ENCODE measurements around the gene DDAH2.

DDAH2 gene

GRCh38 chr6:31689249-31690110 lies 39.6 kb downstream of the DDAH2 start:
- DNase-seq (ENCODE audit: low spot score in 2 of 2): no peak
- H3K36me3 Mint-ChIP-seq: peaks cover 22% of the 10 kb centered on the region
- peak overlapping the region; percentile 56 for H3K27ac Mint-ChIP-seq
- peaks cover 23% of the 10 kb centered on the region for H3K4me1 Mint-ChIP-seq
- peak overlapping the region; percentile 25 for H3K4me3 Mint-ChIP-seq
- ATAC-seq (ENCODE audit: low read depth): no peak
- H3K9me3 Mint-ChIP-seq: no peaks in the 10 kb centered on the region
- H3K27me3 Mint-ChIP-seq: no peaks in the 10 kb centered on the region

GRCh38 chr6:31687860-31688693 lies 41.0 kb downstream of the DDAH2 start:
- Mint-ChIP-seq H3K4me1 (peaks cover 23% of the 10 kb centered on the region), H3K36me3 (peaks cover 21% of the 10 kb centered on the region), H3K9me3 (no peaks in the 10 kb centered on the region), H3K27ac (no peak overlapping the region), H3K4me3 (no peak overlapping the region), H3K27me3 (no peaks in the 10 kb centered on the region)
- DNase-seq (ENCODE audit: low spot score in 2 of 2): no peak
- ATAC-seq (ENCODE audit: low read depth): no peak

DNA sequence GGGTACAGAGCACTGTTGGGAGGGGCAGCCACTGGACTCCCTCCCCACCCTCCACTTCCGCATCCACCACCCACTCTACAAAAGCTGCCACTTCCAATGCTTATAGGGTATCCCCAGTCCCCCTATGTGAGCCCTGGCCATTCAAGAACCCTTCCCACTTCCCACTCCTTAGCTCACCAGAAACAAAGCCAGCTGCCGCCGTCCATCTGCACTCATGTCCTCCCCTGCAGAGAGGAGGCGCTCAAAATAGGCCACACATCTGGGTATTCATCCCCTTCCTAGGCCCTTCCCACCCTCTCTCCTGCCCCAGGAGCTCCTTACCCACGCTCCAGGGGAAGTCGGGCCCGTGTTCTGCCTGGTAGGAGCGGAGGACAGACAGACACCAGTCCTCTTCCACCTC lies 41.8 kb downstream of the DDAH2 start:
- ATAC-seq (ENCODE audit: low read depth) (no peak), DNase-seq (ENCODE audit: low spot score in 2 of 2) (no peak)
- Mint-ChIP-seq H3K27ac (no peak overlapping the region), H3K27me3 (no peaks in the 10 kb centered on the region), H3K36me3 (peaks cover 17% of the 10 kb centered on the region), H3K4me3 (no peak overlapping the region), H3K9me3 (no peaks in the 10 kb centered on the region), H3K4me1 (peaks cover 23% of the 10 kb centered on the region)

- DNase-seq (ENCODE audit: low spot score in 2 of 2) (no peak), ATAC-seq (ENCODE audit: low read depth) (no peak)
- Mint-ChIP-seq H3K4me1 (peaks cover 25% of the 10 kb centered on the region), H3K27me3 (no peaks in the 10 kb centered on the region), H3K36me3 (peaks cover 16% of the 10 kb centered on the region), H3K9me3 (no peaks in the 10 kb centered on the region), H3K4me3 (no peak overlapping the region), H3K27ac (no peak overlapping the region)
Observed at GRCh38 chr6:31686483-31686882, 42.6 kb downstream of the DDAH2 start.

- no peak for DNase-seq (ENCODE audit: low spot score in 2 of 2)
Observed at GRCh38 chr6:31683591-31683990, 45.5 kb downstream of the DDAH2 start.

GRCh38 chr6:31681135-31681671 lies 47.9 kb downstream of the DDAH2 start:
- H3K27ac Mint-ChIP-seq: peak overlapping the region; percentile 73
- H3K36me3 Mint-ChIP-seq: peaks cover 2% of the 10 kb centered on the region
- H3K4me1 Mint-ChIP-seq: peaks cover 33% of the 10 kb centered on the region
- DNase-seq (ENCODE audit: low spot score in 2 of 2) (peak in 1 of 2 donors; percentile 32), ATAC-seq (ENCODE audit: low read depth) (peak; percentile 62)
- H3K4me3 Mint-ChIP-seq: peak overlapping the region; percentile 85
- no peaks in the 10 kb centered on the region for H3K27me3 Mint-ChIP-seq
- H3K9me3 Mint-ChIP-seq: no peaks in the 10 kb centered on the region

More at GRCh38 chr6:31683591-31683990, 45.5 kb downstream of the DDAH2 start:
- H3K36me3 Mint-ChIP-seq: peaks cover 13% of the 10 kb centered on the region
- H3K27ac Mint-ChIP-seq: no peak overlapping the region
- H3K9me3 Mint-ChIP-seq: no peaks in the 10 kb centered on the region
- no peak for ATAC-seq (ENCODE audit: low read depth)
- H3K27me3 Mint-ChIP-seq: no peaks in the 10 kb centered on the region
- no peak overlapping the region for H3K4me3 Mint-ChIP-seq
- H3K4me1 Mint-ChIP-seq: peaks cover 15% of the 10 kb centered on the region

DNA sequence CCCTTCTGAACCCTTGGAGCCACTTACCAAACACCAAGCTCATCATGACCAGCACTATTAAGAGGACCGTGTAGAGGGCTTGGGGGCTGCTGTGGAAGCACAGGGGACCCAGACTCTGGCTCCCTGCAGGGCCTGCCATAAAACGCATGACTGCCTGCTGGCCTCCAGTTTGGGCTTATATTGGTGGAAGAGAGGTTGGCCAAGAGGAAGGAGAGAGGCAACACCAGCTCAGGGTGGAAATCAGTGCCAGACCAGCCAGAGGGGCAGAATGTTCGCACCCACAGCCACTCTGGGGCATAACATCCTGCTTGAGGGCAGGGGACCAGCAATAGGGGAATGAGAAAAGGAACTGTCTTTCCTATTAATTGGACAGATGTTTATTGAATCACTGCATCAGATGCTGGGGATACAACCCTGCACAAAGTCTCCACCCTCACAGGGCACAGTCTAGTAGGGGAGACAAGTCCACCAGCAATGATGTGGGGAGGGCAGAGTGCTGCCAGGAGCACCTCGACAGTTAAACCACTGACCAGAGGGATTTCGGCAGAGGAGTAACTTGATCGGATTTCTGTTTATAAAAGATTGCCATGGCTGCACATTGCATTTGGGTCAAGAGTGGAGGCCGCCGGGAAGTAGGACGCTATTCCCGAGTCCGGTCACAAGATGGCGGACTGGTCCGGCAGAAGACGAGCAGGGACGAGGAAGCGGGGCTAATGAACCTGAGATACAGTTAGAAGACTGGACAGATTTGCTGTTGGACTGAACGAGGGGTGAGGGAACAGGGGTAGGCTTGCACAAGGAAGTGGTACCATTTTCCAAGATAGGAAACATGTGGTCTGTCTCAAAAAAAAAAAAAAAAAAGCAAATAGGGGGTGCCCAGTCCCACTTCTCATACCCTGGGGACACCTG lies 48.6 kb downstream of the DDAH2 start, which contains the start of gene LY6G5C:
Gene LY6G5C (minus strand): TSS at position 842 of the 909 bp plus-strand sequence. CDS start 694 bp downstream, at position 148.
- H3K9me3 Mint-ChIP-seq: no peaks in the 10 kb centered on the region
- peak; percentile 71 for ATAC-seq (ENCODE audit: low read depth)
- DNase-seq (ENCODE audit: low spot score in 2 of 2): peak; percentile 51 to 58
- peak within 1 kb of the TSS; percentile 73 for H3K27ac Mint-ChIP-seq
- H3K4me1 Mint-ChIP-seq: peaks cover 34% of the 10 kb centered on the region
- peak within 1 kb of the TSS; percentile 85 for H3K4me3 Mint-ChIP-seq
- H3K27me3 Mint-ChIP-seq: no peaks in the 10 kb centered on the region
- no peaks in the 10 kb centered on the region for H3K36me3 Mint-ChIP-seq

DNA sequence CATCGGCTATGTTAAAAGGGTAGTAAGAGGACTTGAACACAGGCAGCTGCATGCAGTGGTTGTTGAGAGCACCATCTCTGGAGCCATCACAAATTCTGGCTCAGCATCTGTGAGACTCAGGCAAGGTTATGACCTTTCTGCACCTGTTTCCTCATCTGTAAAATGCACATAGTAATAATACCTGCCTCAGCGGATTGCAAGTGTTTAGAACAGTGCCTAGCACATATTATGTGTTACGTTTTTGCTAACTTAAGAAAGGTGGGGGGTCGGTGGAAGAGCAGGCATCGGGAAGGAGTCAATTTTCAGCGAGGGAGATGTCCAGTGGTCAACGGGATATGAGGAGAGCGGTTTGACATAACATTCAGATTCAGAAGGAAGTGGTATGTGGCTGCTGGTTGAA lies 51.1 kb downstream of the DDAH2 start:
- Mint-ChIP-seq H3K27me3 (no peaks in the 10 kb centered on the region), H3K27ac (no peak overlapping the region), H3K9me3 (no peaks in the 10 kb centered on the region), H3K4me1 (peaks cover 36% of the 10 kb centered on the region), H3K36me3 (peaks cover 4% of the 10 kb centered on the region), H3K4me3 (no peak overlapping the region)
- ATAC-seq (ENCODE audit: low read depth) (no peak), DNase-seq (ENCODE audit: low spot score in 2 of 2) (no peak)

Data from memory B cell (primary cell).